ENCODE results near the gene ATXN2. TPM values are rescaled to one million over a fixed set of nuclear protein-coding genes. Genes with fewer than 3 reads are reported as not detected.
"Not testable (repeated sequence)": the region's sequence is repeated elsewhere in the genome, so short reads cannot be mapped to it uniquely, and the experiment has no call there.

The ATXN2 gene
- total RNA-seq, 1 donor from 2014 or later: 22.2 TPM

DNA sequence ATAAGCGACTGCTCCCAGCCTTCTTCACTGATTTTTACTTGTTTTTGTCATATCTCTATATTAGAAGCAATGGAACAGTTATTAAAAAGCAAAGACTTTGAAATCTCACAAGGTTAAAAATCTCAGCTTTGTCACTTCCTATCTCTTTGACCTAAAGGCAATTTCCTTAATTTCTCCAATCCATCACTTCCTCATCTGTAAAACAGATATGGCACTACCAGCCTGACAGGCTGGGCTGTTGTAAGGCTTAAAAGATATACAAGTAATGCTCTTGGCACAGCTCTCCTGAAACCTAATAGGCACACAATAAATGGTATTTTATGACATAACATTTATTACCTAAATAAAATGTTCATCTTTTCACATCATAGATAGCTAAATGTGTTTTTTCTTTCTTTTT is 25.6 kb downstream of the ATXN2 start:
- no peak for ATAC-seq

DNA sequence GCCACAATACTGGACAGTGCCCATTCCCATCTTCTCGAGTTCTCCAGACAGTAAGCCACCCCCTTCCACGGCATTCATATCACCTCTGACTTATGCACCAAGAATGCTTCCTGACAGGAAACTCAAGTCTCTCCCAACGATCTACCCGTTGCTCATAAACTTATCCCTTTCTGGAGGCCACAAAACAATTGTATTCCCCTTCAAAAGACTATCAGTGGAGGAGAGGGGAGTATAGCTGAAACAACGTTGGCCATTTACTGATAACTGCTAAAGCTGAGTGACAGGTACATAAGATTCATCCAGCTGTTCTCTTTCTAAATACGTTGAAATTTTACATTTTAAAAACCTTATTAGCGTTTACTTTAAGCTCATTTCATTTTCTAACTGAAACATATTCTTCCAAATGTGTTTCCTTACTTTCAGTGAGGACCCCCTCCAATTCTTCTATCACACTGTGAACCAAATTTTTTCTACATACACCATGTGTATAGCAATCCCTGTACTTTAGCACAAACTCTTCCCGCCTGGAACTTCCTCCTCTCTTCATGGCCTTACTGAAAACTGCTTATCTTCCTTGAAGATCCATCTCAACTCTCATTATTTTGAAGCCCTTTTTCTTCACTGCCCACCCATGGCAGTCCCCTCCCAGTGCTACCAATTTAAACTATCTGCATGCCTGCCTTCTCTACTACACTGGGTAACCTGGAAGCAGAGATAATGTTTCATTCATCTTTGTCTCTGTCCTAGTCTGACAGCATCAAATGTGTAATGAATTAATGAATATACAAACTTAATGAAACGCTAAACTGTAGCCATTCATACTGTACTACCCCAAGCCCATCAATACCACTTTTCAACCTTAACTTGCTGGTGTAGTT is 28.8 kb downstream of the ATXN2 start:
- ATAC-seq: peak; percentile 65

DNA sequence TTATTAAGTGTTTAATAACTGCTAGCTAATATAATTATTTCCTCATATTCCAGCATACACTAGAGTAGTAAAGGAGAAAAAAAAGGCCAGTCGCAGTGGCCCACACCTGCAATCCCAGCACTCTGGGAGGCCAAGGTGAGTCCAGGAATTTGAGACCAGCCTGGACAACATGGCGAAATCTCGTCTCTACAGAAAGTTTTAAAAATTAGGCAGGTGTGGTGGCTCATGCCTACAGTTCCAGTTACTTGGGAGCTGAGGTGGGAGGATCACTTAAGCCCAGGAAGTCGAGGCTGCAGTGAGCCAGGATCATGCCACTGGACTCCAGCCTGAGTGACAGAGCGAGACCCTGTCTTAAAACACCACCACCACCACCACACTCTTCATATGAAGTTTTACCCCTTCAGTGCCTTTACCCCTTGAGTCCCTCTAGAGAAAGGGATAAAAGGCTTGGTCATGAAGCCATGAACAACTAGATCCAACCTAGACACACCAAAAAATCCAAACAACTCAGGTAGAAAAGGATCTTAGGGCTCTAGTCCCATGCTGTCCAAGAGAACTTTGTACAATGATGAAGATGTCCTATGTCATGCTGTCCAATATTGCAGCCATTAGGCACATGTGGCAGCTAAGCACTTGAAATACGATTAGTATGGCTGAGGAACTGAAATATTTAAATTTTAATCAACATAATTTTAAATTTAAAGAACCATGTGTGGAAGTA is 29.6 kb downstream of the ATXN2 start:
- ATAC-seq: no peak

- not testable (repeated sequence) for ATAC-seq
Measured at GRCh38 chr12:111560844-111561243, 38.3 kb downstream of the ATXN2 start.

GRCh38 chr12:111558107-111558376 is 41.1 kb downstream of the ATXN2 start:
- ATAC-seq: no peak

DNA sequence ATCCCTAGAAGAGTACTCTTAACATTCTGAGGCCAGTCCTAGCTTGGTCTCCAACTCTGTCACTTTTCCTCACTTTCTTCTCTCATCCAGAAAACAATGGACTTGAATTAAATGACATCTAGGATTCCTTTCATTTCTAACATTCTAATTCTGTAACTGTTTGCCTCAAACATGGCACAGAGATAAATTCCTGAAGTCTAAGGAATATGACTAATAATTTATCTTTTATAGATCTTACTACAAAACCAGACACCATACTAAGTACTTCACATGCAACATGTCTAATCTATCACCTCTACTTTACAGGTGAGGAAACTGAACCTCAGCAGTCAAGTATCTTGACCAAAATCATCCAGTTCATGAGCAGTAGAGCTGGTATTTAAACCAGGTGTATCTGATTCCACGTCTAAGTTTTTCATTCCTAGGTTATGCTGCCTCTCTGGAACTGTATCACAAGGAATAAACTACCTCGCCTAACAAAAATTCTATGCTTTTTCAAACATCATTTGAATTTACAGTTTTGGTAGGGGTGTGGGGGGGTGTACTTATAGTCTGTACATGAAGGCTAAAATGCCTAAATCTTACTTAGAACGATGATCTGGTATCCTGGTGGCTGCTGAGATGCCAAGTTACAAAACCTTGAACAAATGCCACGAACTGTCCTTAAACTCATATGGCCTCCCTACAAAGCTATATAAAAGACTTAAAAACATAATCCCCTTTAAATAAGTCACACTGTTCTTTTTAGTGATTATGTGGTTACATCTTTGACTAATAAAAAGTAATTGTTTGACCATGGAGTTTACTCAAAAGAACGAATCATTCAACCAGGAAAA is 41.6 kb downstream of the ATXN2 start:
- ATAC-seq: no peak

DNA sequence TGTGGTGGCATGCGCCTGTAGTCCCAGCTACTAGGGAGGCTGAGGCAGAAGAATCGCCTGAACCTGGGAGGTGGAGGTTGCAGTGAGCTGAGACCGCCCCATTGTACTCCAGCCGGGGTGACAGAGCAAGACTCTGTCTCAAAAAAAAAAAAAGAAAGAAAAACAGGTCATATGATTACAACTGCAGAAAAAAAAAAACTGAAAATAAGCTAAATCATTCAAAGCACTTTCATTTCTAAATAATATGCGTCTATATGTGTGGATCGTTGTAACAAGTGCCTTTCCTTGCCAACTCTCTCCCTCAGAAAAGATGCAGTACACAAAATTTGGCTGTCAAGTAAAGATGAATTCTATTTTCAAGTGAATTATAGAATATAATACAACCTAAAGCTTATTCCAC is 42.4 kb downstream of the ATXN2 start:
- no peak for ATAC-seq

GRCh38 chr12:111555313-111555712 is 43.8 kb downstream of the ATXN2 start:
- not testable (repeated sequence) for ATAC-seq

DNA sequence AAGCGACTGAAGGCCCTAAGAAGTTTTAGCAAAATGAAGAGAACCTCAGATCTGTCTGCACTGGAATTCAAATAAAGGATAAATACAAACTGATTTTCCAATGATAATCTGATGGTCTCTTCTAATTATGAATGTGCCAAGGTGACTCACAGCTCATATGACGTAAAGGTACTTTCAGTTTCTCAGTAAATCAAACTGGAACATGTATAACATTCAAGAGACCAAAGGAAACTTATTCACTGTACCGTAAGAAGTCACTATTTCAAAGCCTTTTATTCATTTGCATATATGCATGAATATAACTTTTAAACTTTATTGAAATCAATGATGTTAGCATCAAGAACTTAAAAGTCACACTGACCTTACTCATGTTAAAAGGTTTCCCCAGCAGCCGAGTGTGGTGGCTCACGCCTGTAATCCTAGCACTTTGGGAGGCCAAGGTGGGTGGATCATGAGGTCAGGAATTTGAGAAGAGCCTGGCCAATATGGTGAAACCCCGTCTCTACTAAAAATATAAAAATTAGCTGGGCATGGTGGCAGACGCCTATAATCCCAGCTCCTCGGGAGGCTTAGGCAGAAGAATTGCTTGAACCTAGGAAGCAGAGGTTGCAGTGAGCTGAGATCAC is 52.2 kb downstream of the ATXN2 start:
- ATAC-seq: no peak

- ATAC-seq: no peak
Measured at GRCh38 chr12:111546171-111546570, 52.9 kb downstream of the ATXN2 start.

GRCh38 chr12:111544032-111544431 is 55.1 kb downstream of the ATXN2 start:
- no peak for ATAC-seq

DNA sequence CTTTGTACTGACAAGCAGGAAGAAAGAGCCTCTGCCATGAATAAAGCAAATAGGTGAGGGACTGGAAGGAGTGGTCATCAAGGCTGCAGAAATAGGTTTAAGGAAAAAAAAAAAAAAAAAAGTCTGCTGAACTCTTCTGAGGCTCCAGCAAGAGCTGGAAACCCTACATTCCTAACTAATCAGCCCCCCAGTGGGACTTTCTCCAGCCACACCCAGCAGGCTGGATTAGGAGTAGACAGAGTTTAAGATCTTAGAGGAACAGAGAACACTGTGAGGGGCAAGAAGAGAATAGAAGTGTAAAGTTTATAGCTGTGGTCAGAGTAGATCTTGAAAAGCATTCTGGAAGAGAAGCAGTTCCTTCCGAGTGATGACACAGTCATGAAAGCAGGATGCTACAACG is 66.4 kb downstream of the ATXN2 start:
- no peak for ATAC-seq

GRCh38 chr12:111529424-111530368 is 69.4 kb downstream of the ATXN2 start:
- peak; percentile 44 for ATAC-seq

DNA sequence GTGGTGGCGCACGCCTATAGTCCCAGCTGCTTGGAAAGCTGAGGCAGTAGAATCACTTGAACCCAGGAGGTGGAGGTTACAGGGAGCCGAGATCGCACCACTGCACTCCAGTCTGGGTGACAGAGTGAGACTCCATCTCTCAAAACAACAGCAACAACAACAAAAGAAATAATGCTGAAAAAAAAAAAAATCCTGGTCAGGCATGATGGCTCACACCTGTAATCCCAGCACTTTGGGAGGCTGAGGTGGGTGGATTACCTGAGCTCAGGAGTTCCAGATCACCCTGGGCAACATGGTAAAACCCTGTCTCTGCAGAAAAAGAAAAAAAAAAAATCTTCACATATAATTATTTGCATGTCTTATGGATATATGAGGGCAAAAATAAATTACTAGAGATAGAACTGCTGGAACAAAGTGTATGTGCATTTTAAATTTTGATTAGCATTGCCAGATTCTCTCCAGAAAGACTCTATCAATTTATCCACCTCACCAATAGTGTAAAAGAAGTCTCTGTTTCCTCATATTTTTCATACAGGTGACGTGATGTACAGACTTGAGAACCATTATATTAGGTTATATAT is 75.4 kb downstream of the ATXN2 start:
- no peak for ATAC-seq

DNA sequence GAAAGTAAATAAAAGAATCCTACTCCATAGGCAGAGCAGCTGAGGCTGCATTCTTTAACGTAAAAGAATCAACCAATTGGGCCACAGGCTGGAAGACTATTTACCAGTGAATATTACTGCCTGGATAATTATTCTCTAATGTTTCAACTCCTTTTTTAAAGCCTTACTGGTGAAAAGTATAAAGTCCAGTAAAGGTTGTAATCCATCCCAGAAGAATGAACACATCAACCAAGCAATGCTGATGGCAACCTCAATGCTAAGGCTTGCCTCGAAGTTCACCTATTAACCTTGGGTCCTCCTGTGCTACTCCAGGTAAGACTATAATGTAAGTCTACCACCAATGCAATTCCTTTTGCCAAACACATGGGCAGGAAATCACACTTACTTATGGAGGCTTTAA is 77.3 kb downstream of the ATXN2 start:
- ATAC-seq: no peak

- no peak for ATAC-seq
Measured at GRCh38 chr12:111519937-111520336, 79.2 kb downstream of the ATXN2 start.

DNA sequence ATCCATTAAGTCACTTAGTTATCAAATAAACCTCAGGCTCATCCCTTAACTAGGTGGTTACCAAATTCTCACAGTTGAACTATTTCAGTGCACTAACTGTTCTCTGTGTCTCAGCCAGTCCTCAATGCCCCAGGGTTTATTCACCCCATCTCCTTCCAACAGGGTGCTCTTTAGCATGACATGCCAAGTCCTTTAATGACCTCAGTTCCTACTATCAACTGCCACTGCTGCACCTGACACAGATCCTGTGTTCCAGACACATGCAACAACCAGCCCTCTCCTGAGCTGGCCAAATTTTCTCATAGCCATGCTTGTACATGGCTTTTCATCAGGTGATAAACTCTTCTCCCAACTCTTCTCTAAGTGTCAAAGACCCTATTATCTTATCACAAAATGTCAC is 80.0 kb downstream of the ATXN2 start:
- no peak for ATAC-seq

- ATAC-seq: not testable (repeated sequence)
Measured at GRCh38 chr12:111507719-111508118, 91.4 kb downstream of the ATXN2 start.

GRCh38 chr12:111507258-111507657 is 91.9 kb downstream of the ATXN2 start:
- not testable (repeated sequence) for ATAC-seq

DNA sequence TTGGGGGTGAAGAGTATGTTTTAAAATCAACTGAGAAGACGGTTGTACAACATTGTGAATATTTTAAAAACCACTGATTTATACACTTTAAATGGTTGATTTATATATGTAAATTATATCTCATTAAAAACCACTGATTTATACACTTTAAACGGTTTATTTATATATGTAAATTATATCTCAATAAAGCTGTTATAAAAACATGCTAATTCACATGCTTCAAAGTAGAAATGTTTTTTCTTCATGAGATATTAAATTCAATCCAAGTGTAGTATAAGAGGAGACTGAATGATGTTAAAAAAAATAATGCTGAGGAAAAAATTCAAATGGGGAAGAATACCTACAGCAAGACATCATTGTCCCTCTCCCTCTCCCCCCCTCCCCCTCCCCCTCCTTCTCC is 92.9 kb downstream of the ATXN2 start:
- no peak for ATAC-seq

- no peak for ATAC-seq
Measured at GRCh38 chr12:111505601-111506036, 93.5 kb downstream of the ATXN2 start.
